ENCODE data around the gene ZFYVE16. TPM values are rescaled to one million over a fixed set of nuclear protein-coding genes. Genes with fewer than 3 reads are reported as not detected.

The ZFYVE16 gene
- total and polyA plus RNA-seq, 7 donors, result 8.6 to 43.2 (median 29.6) TPM

- no peak overlapping the region for H3K27ac ChIP-seq
- TF ChIP-seq EP300 (IDR thresholded peaks at IDR 0.05), result no peak
- TF ChIP-seq POLR2A (IDR thresholded peaks at IDR 0.05), result no peak
- TF ChIP-seq POLR2AphosphoS5 (IDR thresholded peaks at IDR 0.05), result no peak
- TF ChIP-seq, protein P1, sequence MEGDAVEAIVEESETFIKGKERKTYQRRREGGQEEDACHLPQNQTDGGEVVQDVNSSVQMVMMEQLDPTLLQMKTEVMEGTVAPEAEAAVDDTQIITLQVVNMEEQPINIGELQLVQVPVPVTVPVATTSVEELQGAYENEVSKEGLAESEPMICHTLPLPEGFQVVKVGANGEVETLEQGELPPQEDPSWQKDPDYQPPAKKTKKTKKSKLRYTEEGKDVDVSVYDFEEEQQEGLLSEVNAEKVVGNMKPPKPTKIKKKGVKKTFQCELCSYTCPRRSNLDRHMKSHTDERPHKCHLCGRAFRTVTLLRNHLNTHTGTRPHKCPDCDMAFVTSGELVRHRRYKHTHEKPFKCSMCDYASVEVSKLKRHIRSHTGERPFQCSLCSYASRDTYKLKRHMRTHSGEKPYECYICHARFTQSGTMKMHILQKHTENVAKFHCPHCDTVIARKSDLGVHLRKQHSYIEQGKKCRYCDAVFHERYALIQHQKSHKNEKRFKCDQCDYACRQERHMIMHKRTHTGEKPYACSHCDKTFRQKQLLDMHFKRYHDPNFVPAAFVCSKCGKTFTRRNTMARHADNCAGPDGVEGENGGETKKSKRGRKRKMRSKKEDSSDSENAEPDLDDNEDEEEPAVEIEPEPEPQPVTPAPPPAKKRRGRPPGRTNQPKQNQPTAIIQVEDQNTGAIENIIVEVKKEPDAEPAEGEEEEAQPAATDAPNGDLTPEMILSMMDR (IDR thresholded peaks at IDR 0.05), result no peak
- intact Hi-C loops (cut with DNase I), result no loop called here
These were observed 101.0 kb downstream of the ZFYVE16 start for GRCh38 chr5:80508844-80509243.

DNA sequence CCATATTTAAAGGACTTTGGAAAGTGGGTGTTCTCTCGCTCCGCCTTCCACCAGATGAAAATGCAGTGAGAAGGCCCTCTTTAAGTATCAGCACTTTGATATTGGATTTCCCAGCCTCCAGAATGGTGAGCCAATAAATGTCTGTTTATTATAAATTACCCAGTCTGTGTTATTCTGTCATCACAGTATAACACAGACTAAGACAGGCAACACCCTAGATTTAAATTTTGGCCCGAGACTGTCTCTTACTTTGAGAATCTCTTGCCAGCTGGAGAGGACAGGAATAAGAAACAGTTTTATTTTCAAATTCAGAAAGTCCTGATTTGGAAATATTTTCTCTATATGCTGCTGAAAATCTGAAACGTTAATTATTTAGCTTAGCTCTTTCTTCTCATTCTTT is 101.5 kb downstream of the ZFYVE16 start:
- Histone ChIP-seq H3K4me1 (no peaks in the 10 kb centered on the region), H3K27ac (no peak overlapping the region), H3K36me3 (peaks cover 0 to 8% (median 0%) of the 10 kb centered on the region in 4 donors), H3K9me3 (no peaks in the 10 kb centered on the region), H3K27me3 (no peaks in the 10 kb centered on the region), H3K4me3 (no peak overlapping the region)
- TF ChIP-seq EP300 (IDR thresholded peaks at IDR 0.05), result no peak
- intact Hi-C loops (cut with DNase I), result no loop called here
- no peak for DNase-seq
- 85 to 89% methylated on average over 4 of the region's 4 CpGs for WGBS, 2 donors

More at GRCh38 chr5:80508844-80509243, 101.0 kb downstream of the ZFYVE16 start:
- Histone ChIP-seq H3K9me3 (no peaks in the 10 kb centered on the region), H3K4me3 (no peak overlapping the region), H3K27me3 (no peaks in the 10 kb centered on the region), H3K4me1 (no peaks in the 10 kb centered on the region), H3K36me3 (peaks cover 0 to 5% (median 0%) of the 10 kb centered on the region in 4 donors)
- 93 to 97% methylated on average over 6 of the region's 6 CpGs for WGBS, 2 donors
- no peak for DNase-seq

DNA sequence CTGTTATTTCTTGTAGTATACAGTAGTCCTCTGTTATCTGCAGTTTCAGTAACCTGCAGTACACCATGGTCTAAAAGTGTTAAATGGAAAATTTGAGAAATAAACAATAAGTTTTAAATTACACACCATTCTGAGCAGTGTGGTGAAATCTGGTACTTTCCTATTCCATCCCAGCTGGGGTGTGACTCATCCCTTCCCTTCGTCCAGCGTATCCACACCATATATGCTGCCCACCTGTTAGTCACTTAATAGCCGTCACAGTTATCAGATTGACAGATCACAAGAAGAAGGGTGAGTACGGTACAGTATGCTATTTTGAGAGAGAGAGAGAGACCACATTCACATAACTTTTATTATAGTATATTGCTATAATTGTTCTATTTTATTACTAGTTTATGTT is 109.0 kb downstream of the ZFYVE16 start:
- WGBS, 2 donors, result 74 to 80% methylated on average over 4 of the region's 4 CpGs
- TF ChIP-seq POLR2A (IDR thresholded peaks at IDR 0.05) (no peak), POLR2AphosphoS5 (IDR thresholded peaks at IDR 0.05) (no peak)
- Histone ChIP-seq H3K36me3 (peaks cover 0 to 12% (median 0%) of the 10 kb centered on the region in 4 donors), H3K4me1 (no peaks in the 10 kb centered on the region), H3K4me3 (no peak overlapping the region), H3K9me3 (no peaks in the 10 kb centered on the region), H3K27ac (no peak overlapping the region), H3K27me3 (no peaks in the 10 kb centered on the region)
- intact Hi-C loops (cut with DNase I), result no loop called here
- no peak for DNase-seq

Small RNAs within 50 kb of the gene (small RNA-seq; reads per million reads assigned to genes)
- gene RNU6-211P, result 0 to 0.12 (median 0.11) reads per million in 3 donors

Other genes starting within 250 kb of the ZFYVE16 start
- 10 to 100 TPM in 2 of 4 donors, 1 to 10 TPM in 2; 6.6 to 11.9 (median 9.9) TPM for gene SERINC5, start 152.0 kb upstream of the ZFYVE16 start, total RNA-seq
- gene SERINC5, start 152.0 kb upstream of the ZFYVE16 start, polyA plus RNA-seq, result 10 to 100 TPM in 1 of 3 donors, 1 to 10 TPM in 2; 3.6 to 25.9 (median 5.1) TPM
- gene SPZ1, start 88.1 kb upstream of the ZFYVE16 start, total RNA-seq, result not detected
- gene SPZ1, start 88.1 kb upstream of the ZFYVE16 start, polyA plus RNA-seq, result not detected
- gene FAM151B, start 80.0 kb downstream of the ZFYVE16 start, total RNA-seq, result 1 to 10 TPM; 1.6 to 3.3 (median 2.9) TPM
- 1 to 10 TPM in 1 of 3 donors, under 1 TPM in 2; 0.46 to 1.2 (median 0.60) TPM for gene FAM151B, start 80.0 kb downstream of the ZFYVE16 start, polyA plus RNA-seq
- gene ANKRD34B, start 162.2 kb downstream of the ZFYVE16 start, total RNA-seq, result not detected
- under 1 TPM in 1 of 3 donors, not detected in 2; 0.01 TPM for gene ANKRD34B, start 162.2 kb downstream of the ZFYVE16 start, polyA plus RNA-seq
- 10 to 100 TPM; 11.8 to 15.3 (median 13.3) TPM for gene MSH3, start 246.6 kb downstream of the ZFYVE16 start, total RNA-seq
- gene MSH3, start 246.6 kb downstream of the ZFYVE16 start, polyA plus RNA-seq, result 1 to 10 TPM; 3.6 to 7.6 (median 4.8) TPM
- gene DHFR, start 246.9 kb downstream of the ZFYVE16 start, total RNA-seq, result 1 to 10 TPM; 5.6 to 9.0 (median 8.4) TPM
- 10 to 100 TPM; 12.0 to 34.0 (median 31.4) TPM for gene DHFR, start 246.9 kb downstream of the ZFYVE16 start, polyA plus RNA-seq

All from sigmoid colon (tissue), 7 donors.